OCI-LY3 (cell line): ENCODE data around the gene ACIN1.

Source experiments
- H2AFZ ChIP-seq: fragments of 200-600, 300-600 bp; shearing (Covaris generic); 2 replicates; pipeline ENCODE4 v1.6.0; 2014; ENCODE audit warnings: antibody characterized with exemption, low read depth, low read length
- H3K27ac ChIP-seq: fragments of 200-600, 300-600 bp; sonication (generic); 2 replicates; pipeline ENCODE4 v1.5.1; 2014; ENCODE audit warnings: mild to moderate bottlenecking, low read length, moderate library complexity, mixed read lengths
- H3K27me3 ChIP-seq: fragments of 200-600, 300-600 bp; sonication (generic); 2 replicates; pipeline ENCODE4 v1.6.1; 2014; ENCODE audit warnings: low read depth, low read length, mixed read lengths
- H3K36me3 ChIP-seq: fragments of 200-600, 300-600 bp; sonication (generic); replicated peaks from 2 replicates; pipeline ENCODE3; 2014; ENCODE audit warnings: low read depth, low read length, mixed read lengths
- H3K4me1 ChIP-seq: fragments of 300-600, 200-600 bp; sonication (generic); 2 replicates; pipeline ENCODE4 v1.6.1; 2014; ENCODE audit warnings: low read length, mixed read lengths
- H3K4me2 ChIP-seq: fragments of 200-600, 300-600 bp; sonication (generic); 2 replicates; pipeline ENCODE4 v1.6.1; 2014; ENCODE audit warnings: low read length, mixed read lengths
- H3K4me3 ChIP-seq: fragments of 300-600, 200-600 bp; sonication (generic); 2 replicates; pipeline ENCODE4 v1.5.1; 2014; ENCODE audit warnings: antibody characterized with exemption, mild to moderate bottlenecking, low read length, moderate library complexity
- H3K79me2 ChIP-seq: fragments of 300-600, 200-600 bp; shearing (Covaris generic); 2 replicates; pipeline ENCODE4 v1.6.1; 2014; ENCODE audit warnings: mild to moderate bottlenecking, low read length, mixed read lengths
- H3K9ac ChIP-seq: fragments of 300-600, 200-600 bp; shearing (Covaris generic); 2 replicates; pipeline ENCODE4 v1.6.0; 2014; ENCODE audit warnings: mild to moderate bottlenecking, low read length, moderate library complexity
- H3K9me3 ChIP-seq: fragments of 200-600, 300-600 bp; shearing (Covaris generic); 2 replicates; pipeline ENCODE4 v1.6.1; 2014; ENCODE audit warnings: low read length, mixed read lengths; ENCODE audit not compliant: insufficient read depth
- H4K20me1 ChIP-seq: fragments of 200-600, 300-600 bp; sonication (generic); 2 replicates; pipeline ENCODE4 v1.6.1; 2016; ENCODE audit warnings: low read length, mixed read lengths; ENCODE audit not compliant: insufficient read depth
- CTCF ChIP-seq: fragments of 200-600, 300-600 bp; sonication (generic); IDR thresholded peaks from 2 replicates; pipeline ENCODE4 v1.5.1; 2014; ENCODE audit warnings: antibody characterized with exemption, low read length, low read depth
- EZH2phosphoT487 ChIP-seq: fragments of 200-600 bp; shearing (Covaris generic); IDR thresholded peaks from 2 replicates; pipeline ENCODE4 v1.6.1; 2018; ENCODE audit warnings: antibody characterized with exemption, mixed run types, low read depth

Gene ACIN1

GRCh38 chr14:23077962-23078361, 17.0 kb downstream of the ACIN1 start:
- H3K4me1 ChIP-seq = peaks cover 12% of the 10 kb centered on the region
- TF ChIP-seq EZH2phosphoT487 = no peak
- no peak for TF ChIP-seq CTCF
- no peaks in the 10 kb centered on the region for H3K27me3 ChIP-seq
- H3K79me2 ChIP-seq = no peaks in the 10 kb centered on the region
- H3K27ac ChIP-seq = no peak overlapping the region
- no peak overlapping the region for H3K9ac ChIP-seq
- no peaks in the 10 kb centered on the region for H3K9me3 ChIP-seq
- no peak overlapping the region for H3K4me2 ChIP-seq
- H2AFZ ChIP-seq = no peak overlapping the region
- H3K4me3 ChIP-seq = no peak overlapping the region
- H4K20me1 ChIP-seq = no peaks in the 10 kb centered on the region
- peaks cover 70% of the 10 kb centered on the region for H3K36me3 ChIP-seq

DNA sequence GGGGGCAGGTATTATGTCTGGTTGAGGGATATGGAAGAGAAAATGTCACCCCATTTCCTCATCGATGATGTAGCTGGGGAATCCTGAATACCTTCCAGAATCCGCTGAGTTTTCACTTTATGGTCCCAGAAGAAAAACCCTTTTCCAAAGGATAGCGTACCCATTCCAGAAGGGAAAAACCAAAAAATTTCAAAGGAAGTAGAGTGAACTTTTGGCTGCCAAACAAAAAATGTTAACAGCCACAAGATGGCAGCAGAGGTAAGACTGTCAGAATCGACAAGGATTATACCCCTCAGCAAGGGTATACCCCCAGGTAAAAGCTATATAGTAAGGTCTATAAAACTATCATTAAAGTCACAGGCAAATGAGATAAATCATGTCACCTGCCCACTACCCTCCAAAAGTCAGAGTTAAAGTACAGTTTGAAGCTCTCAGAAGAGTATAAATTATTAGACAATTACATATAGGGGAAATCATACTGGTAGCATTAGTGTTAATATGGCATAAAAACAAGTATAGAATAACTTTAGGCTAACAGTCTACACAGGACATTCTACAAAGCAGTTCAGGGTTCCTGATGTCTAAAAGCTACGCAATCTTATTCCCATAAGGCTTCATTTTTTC, 18.0 kb downstream of the ACIN1 start:
- TF ChIP-seq EZH2phosphoT487 (no peak), CTCF (peak; percentile 72)
- no peaks in the 10 kb centered on the region for H3K27me3 ChIP-seq
- peaks cover under 1% of the 10 kb centered on the region; the same call in 1 of the 2 replicates for H3K79me2 ChIP-seq
- no peaks in the 10 kb centered on the region for H4K20me1 ChIP-seq
- peaks cover 75% of the 10 kb centered on the region for H3K36me3 ChIP-seq
- no peak overlapping the region for H3K9ac ChIP-seq
- H3K9me3 ChIP-seq = no peaks in the 10 kb centered on the region
- peaks cover 14% of the 10 kb centered on the region for H3K4me1 ChIP-seq
- no peak overlapping the region for H3K4me2 ChIP-seq
- no peak overlapping the region for H2AFZ ChIP-seq
- no peak overlapping the region for H3K4me3 ChIP-seq
- H3K27ac ChIP-seq = no peak overlapping the region

DNA sequence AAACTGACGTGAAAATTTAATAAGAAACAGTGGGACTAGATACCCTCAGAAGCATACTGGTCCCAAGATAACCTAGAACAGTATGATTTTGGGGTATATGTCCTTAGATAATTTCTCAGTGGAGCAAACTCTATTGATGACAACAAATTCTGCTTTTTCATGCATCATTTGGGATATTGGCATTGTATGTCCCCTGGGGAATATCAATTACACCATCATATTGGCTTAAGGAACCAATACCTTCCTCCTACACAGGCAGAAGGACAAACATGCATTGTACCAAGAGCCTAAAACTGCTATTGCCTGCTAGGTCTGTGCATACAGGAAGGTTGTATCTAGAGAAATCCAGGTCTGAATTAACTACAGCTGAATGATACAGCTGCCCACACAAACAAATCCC, 20.0 kb downstream of the ACIN1 start:
- Histone ChIP-seq H3K27me3 (no peaks in the 10 kb centered on the region), H4K20me1 (no peaks in the 10 kb centered on the region), H2AFZ (no peak overlapping the region), H3K79me2 (peaks cover 20% of the 10 kb centered on the region), H3K27ac (no peak overlapping the region), H3K4me1 (peaks cover 24% of the 10 kb centered on the region), H3K9ac (no peak overlapping the region), H3K9me3 (no peaks in the 10 kb centered on the region), H3K4me3 (no peak overlapping the region), H3K36me3 (peaks cover 56% of the 10 kb centered on the region), H3K4me2 (no peak overlapping the region)
- TF ChIP-seq CTCF = no peak
- TF ChIP-seq EZH2phosphoT487 = no peak

GRCh38 chr14:23071921-23072539, 22.9 kb downstream of the ACIN1 start:
- H3K9me3 ChIP-seq = no peaks in the 10 kb centered on the region
- H3K79me2 ChIP-seq = peaks cover 46% of the 10 kb centered on the region
- peaks cover 4% of the 10 kb centered on the region; the same call in 1 of the 2 replicates for H4K20me1 ChIP-seq
- H3K27ac ChIP-seq = no peak overlapping the region
- TF ChIP-seq CTCF = no peak
- TF ChIP-seq EZH2phosphoT487 = no peak
- H3K4me2 ChIP-seq = peak overlapping the region; percentile 97
- H3K4me1 ChIP-seq = peaks cover 36% of the 10 kb centered on the region
- no peaks in the 10 kb centered on the region for H3K27me3 ChIP-seq
- H3K4me3 ChIP-seq = peak overlapping the region; percentile 79
- peak overlapping the region; percentile 75; the same call in 1 of the 2 replicates for H3K9ac ChIP-seq
- peaks cover 42% of the 10 kb centered on the region for H3K36me3 ChIP-seq
- H2AFZ ChIP-seq = no peak overlapping the region
